Hepatic stellate cell (primary cell): ENCODE measurements around the gene ITPR2.
"Not testable (repeated sequence)": the region's sequence is repeated elsewhere in the genome, so short reads cannot be mapped to it uniquely, and the experiment has no call there.

ENCODE experiments used
- DNase-seq: peaks from one replicate; pipeline ENCODE4 v3.0.0; 2011; ENCODE audit warnings: low spot score

ITPR2 gene

GRCh38 chr12:26621932-26622331 lies 211.1 kb downstream of the ITPR2 start:
- no peak for DNase-seq

GRCh38 chr12:26620907-26621306 lies 212.1 kb downstream of the ITPR2 start:
- DNase-seq: no peak

GRCh38 chr12:26617513-26617912 lies 215.5 kb downstream of the ITPR2 start:
- DNase-seq: no peak

GRCh38 chr12:26614011-26614616 lies 218.9 kb downstream of the ITPR2 start:
- no peak for DNase-seq

- DNase-seq: no peak
These were observed 220.8 kb downstream of the ITPR2 start for GRCh38 chr12:26612203-26612602.

GRCh38 chr12:26611598-26611997 lies 221.4 kb downstream of the ITPR2 start:
- DNase-seq: no peak

- DNase-seq: no peak
These were observed 222.2 kb downstream of the ITPR2 start for GRCh38 chr12:26610774-26611173.

- DNase-seq: no peak
These were observed 223.0 kb downstream of the ITPR2 start for GRCh38 chr12:26609986-26610385.

GRCh38 chr12:26608706-26609105 lies 224.3 kb downstream of the ITPR2 start:
- DNase-seq: no peak

- no peak for DNase-seq
These were observed 224.7 kb downstream of the ITPR2 start for GRCh38 chr12:26608273-26608672.

- no peak for DNase-seq
These were observed 226.1 kb downstream of the ITPR2 start for GRCh38 chr12:26606911-26607310.

GRCh38 chr12:26604813-26605212 lies 228.2 kb downstream of the ITPR2 start:
- DNase-seq: not testable (repeated sequence)

GRCh38 chr12:26599096-26599695 lies 233.8 kb downstream of the ITPR2 start:
- DNase-seq: no peak

GRCh38 chr12:26595806-26596205 lies 237.2 kb downstream of the ITPR2 start:
- no peak for DNase-seq

GRCh38 chr12:26580619-26581018 lies 252.4 kb downstream of the ITPR2 start:
- no peak for DNase-seq

- DNase-seq: no peak
These were observed 256.7 kb downstream of the ITPR2 start for GRCh38 chr12:26576266-26576665.

GRCh38 chr12:26573225-26573909 lies 259.6 kb downstream of the ITPR2 start:
- no peak for DNase-seq

- DNase-seq: no peak
These were observed 260.9 kb downstream of the ITPR2 start for GRCh38 chr12:26572137-26572536.

- DNase-seq: no peak
These were observed 261.4 kb downstream of the ITPR2 start for GRCh38 chr12:26571560-26571959.

GRCh38 chr12:26567126-26567525 lies 265.9 kb downstream of the ITPR2 start:
- no peak for DNase-seq

GRCh38 chr12:26566675-26567074 lies 266.3 kb downstream of the ITPR2 start:
- DNase-seq: no peak

- no peak for DNase-seq
These were observed 266.8 kb downstream of the ITPR2 start for GRCh38 chr12:26566186-26566585.

- no peak for DNase-seq
These were observed 268.6 kb downstream of the ITPR2 start for GRCh38 chr12:26564391-26564790.

- DNase-seq: no peak
These were observed 269.4 kb downstream of the ITPR2 start for GRCh38 chr12:26563552-26563951.
